Effector CD8-positive, alpha-beta T cell (primary cell): ENCODE measurements around the gene ACTBL2.
"Not testable (repeated sequence)": the region's sequence is repeated elsewhere in the genome, so short reads cannot be mapped to it uniquely, and the experiment has no call there.

Source experiments
- DNase-seq: peaks from one replicate; lab custom pipeline; 2025; lab: John Stamatoyannopoulos, UW
- total RNA-seq, 4 experiments: gene quantifications; one replicate each; lab custom pipeline; 2026; lab: John Stamatoyannopoulos, UW

The ACTBL2 gene
- 0 to 0.09 (median 0) reads per million in 4 experiments for total RNA-seq

DNA sequence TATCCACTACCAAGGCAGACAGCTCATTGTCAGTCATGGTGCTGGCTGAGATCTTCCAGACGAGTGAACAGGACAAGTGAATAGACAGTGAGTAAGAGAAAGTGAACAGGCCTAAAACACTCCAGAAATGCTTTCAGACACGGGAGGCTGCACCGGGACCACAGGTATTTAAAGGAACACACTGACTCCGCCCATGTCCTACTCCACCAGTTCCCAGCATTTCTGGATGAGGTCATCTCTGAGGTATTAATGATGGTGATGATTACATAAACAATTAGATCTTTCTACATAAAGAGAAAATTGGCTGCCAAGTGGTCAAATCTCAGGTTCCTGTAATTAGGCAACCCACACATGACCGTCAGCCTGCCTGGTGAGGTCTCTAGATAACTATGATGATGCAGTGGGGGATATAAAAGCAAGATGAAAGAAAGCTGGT lies at the start of gene ACTBL2:
Gene ACTBL2, minus strand, starts transcription at position 141 of the 436 bp plus-strand sequence. Its CDS starts 104 bp downstream, at position 37.
- no peak for DNase-seq

DNA sequence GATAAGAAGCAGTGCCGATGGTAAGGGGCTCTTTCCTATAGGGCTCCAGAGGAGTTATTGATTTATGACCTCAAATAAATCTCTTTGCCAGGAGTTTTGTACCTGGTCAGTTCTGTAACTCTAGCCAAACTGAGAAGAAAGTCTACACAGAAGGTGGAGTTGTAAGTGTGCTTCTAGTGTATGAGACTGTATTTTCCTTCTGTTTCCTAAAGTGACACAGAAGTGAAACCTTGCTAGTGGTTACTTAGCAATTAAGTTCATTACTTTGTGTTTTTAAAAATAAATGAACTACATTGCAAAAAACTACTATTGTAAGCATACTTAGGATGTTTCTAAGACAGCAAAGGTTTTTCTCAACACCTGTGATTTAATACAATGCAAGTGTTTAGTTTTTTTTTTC lies 48.7 kb upstream of the ACTBL2 start:
- DNase-seq = no peak

DNA sequence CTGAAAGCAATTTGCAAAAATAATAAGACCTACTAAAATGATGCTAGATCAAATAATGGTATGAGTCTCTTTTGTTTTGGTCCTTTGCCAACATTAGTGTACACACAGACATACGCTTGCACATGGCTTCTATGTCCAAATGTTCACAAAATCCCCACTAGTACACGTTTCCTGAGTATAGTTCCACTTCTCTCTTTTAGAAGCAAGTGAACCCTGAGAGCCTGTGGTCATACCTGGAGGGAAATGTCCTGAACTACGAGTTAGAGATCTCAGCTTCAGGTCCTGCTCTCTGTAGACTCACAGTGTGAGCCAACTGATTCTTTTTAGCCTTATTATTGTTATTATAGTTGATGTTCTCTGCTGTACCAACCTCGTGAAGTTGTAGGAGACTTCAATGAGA lies 47.3 kb upstream of the ACTBL2 start:
- no peak for DNase-seq

DNA sequence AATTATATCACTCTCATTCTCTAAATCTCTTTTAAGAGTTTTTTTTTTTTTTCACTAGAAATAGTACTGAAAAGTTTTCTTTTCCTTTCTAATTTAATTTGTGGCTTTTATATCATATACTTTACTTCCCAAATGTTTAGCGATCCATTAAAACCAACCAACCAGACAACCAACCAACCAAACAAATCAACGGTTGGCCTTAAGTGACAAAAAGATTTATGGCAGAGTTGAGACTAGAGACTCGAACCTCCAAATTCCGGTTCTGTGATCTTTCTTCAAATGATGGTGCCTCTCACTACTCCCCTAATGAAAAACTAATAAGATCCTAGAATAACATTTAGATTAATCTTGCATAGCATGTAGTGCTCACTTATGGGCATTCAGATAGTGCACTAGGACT lies 45.3 kb upstream of the ACTBL2 start:
- no peak for DNase-seq

DNA sequence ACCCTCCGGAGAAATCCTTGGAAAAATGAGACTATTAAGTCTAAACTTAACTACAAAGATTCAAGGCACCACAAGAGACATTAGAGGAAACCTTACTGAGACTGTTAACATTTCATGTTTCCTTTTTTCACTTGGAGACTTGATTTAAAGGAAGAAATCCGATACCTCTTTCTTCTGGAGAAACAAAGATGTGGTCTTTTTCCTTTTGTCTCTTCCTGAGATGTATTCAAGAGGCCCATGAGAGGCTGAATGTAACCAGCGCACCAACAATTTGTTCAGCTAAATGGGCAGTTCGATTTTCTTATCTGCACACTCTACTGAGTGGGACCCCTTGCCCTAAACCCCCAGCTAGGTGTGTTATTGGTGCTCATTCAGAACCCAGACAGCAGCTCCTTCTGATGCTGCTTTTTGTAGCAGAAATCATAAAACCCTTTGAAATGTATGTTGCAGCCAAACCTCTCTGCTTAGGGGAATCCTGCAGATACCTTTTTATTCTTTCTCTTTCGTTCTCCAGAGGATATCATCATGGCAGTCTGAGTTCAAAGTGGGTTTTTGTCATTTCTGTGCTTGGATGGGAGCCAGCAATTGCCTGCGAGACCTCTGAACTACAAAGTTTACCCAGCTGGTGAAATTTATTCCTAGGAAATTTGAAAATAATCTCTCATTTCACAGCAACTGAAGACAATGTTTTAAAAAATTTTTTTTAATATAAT lies 41.9 kb upstream of the ACTBL2 start:
- DNase-seq = no peak

DNA sequence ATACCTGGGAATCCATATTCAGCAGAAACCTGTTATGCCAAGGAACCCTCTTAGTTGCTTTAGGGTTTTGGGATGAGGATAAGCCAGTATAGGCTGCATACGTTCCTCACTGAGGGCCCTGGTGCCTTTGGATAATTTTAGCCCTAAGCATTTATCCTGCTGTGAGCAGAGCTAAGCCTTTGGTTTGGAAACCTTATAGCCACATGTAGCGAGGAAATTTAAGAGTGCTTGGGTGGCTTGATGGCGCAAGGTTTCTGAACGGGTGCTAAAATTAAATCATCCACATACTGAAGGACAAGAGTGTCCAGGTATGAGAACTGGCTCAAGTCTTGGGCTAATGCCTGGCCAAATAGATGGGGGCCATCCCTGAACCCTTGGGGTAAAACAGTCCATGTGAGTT lies 39.9 kb upstream of the ACTBL2 start:
- DNase-seq = not testable (repeated sequence)

DNA sequence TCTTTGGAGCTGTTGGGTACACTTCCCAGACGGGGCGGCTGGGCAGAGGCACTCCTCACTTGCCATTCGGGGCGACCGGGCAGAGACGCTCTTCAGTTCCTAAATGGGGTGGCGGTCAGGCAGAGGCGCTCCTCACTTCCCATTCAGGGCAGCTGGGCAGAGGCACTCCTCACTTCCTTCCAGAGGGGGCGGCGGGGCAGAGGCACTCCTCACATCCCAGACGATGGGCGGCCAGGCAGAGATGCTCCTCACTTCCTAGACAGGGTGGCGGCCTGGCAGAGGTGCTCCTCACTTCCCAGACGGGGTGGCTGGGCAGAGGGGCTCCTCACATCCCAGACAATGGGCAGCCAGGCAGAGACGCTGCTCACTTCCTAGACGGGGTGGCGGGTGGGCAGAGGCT lies 35.8 kb upstream of the ACTBL2 start:
- not testable (repeated sequence) for DNase-seq

DNA sequence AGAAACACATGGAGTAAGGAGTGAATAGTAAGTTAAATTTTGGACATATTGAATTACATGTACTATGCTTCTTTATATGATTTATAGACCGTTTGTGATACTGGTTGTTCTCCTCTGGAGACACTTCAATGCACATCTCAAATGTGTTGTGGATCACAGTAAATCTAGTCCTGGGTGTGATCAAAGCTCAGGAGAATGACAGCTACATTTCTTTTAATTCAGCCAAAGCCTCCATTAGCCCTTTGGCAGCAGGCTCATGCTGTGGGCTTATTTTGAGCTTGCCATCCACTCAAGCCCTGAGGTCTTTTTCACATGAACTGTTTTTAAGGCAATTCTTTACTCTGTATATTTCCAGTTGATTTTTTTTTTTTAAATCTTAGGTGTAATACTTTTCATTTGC lies 34.6 kb upstream of the ACTBL2 start:
- DNase-seq = no peak

DNA sequence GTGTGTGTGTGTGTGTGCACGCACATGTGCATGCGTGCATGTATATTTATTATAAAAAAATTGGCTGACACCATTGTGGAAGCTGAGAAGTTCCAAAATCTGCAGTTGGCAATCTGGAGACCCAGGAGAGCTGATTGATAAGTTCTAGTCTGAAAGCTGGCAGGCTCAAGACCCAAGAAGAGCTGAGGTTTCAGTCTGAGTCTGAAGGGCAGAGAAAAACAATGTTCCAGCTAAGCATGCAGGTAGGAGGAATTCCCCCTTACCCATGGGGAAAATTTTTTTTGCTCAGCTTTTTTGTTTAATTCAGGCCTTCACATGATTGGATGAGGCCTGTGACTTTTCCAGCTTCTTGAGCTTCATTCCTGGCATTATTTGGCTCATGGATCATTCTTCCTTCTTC lies 31.2 kb upstream of the ACTBL2 start:
- DNase-seq = no peak

DNA sequence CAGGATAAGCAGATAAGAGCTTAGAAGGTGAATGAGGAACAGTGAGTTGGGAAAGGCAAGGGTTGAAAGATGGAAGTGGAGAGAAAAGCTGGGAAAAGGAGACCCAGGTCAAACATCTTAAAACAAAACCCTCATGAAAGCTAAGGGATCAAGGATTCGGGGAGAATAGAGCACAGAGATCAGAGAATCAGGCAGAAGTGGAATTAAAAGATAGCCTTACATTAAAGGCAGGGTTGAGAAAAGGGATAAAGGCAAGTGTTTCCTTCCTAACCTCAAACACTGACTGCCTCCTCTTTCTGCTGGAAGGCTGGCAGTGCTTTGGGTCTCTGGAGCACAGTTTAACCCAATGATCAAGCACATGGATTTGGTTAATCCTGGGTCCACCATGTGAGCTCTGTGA lies 28.7 kb upstream of the ACTBL2 start:
- no peak for DNase-seq

DNA sequence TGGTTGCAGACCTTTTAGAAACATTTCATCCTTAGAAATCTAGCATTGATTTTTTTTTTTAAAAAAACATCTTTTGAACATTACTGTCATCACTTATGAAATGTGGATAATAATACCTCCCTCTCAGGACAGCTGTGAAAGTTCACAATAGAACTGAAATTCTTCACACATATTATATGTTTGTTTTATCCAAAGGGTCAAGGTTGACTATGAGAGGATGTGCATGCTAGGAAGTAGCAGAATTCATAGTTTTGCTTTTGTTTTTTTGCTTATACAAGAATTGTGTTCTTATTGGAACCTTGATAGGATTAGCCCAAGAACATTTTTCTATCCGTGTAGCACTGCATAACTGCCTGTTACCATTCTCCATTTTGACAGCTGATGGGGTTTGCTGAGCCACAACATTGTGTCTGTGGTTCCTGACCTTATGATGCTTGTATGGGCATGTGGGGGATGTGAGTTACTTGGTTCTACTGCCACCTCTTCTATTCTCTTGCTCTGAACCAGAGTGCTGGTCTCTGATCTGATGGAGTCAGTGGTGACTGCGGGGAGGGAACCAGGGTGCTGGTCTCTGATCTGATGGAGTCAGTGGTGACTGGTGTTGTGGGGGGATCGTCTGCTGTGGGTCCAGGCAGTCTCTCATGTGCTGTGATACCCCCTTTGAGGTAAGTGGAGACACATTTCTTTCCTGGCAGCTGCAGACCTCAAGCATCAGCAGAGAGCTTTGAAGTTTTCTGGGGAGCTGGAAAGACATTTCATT lies 27.1 kb upstream of the ACTBL2 start:
- no peak for DNase-seq

DNA sequence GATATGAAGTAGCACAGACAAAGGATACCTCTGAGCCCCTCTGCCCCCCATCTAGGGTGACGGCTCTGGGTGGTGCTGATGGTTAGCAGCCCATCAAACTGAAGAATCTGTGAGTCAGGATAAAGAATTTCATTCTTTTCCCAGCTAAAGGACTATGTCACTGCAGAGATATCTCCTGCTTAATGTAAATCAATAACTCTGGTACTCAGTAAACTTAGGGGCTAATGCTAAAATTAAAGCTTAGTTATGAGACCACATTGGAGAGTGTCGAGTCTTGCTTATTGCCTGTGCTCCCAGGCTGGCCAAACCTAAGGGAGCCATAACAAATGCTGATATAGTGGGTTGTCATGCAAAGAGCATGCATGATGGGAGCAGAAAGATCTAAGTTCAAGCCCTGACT lies 25.6 kb upstream of the ACTBL2 start:
- no peak for DNase-seq

DNA sequence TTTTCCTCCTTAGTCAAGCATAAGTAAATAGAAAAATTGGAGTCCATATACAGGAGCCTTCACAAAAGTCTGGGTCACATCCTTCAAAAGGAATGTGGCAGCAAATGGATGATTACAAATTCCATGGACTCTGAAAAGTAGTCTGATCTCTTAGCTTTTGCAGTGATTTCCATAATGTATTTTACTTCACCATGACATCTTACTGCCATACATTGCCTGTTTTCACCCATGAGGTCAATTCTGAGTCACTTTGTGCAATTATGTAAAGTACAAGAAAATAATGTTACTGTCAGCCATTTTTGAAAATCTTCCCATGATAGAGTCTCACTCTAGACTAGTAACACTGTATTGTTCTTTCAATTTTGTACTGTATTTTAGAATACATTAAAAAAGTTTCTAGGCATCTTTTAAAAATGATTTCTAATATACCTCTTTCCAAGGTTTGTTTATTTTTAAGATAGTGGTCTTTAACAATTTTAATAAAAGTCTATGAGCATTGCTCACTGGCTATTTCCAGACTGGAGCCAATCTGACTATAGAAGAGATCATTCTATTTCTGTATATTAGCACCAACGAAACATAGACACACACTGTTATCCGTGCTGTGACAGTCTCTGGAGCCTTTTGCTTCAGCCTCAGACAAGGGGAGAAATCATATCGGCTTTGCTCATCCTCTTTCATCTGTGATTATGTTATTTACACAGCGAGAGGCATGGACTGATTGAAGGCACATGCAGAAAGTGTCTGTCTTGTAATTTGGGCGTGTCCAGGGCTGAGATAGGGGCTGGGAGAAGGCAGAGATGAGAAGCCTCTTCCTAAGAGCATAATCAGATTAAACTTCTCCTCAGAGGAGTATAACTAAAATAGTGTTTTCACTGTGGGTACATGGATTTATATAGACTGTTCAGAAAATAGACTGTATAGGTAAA lies 22.9 kb upstream of the ACTBL2 start:
- no peak for DNase-seq

DNA sequence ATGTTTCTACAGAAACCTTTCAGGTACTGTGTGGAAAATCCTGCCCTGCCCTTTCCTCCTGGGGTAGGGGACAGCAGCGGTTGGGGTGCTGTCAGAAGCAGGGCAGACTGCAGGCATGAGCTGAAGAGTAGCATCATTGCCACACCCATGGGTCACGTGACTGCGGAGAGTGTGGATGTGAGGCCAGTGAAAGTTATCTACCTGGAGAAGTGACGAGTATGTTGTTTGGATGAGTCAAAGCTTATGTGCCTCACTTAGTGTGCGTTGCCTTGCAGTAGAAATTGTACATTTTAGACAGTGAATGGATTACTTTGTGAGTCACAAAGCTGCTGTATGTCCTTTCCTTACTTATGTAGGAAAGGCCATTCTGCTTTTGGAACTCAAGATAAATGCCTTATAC lies 21.7 kb upstream of the ACTBL2 start:
- no peak for DNase-seq

DNA sequence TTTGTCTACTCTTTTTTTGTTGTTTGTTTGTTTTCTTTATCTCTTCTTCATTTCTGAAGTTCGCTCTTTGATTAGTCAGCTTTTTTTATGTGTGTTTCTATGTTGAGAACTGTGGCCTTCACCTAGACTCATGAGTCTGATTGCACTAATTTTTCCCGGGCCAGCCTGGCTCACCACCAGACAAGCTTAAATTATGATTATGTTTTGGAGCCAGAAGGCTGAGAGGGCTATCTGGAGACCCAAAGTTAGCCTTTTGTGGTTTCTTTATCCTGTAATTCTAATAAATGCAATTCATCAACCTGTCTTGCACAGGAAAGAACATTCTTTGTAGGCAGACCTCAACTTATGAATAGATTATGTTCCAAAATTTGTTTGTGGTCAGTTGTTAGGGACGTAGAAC lies 20.8 kb upstream of the ACTBL2 start:
- DNase-seq = no peak

DNA sequence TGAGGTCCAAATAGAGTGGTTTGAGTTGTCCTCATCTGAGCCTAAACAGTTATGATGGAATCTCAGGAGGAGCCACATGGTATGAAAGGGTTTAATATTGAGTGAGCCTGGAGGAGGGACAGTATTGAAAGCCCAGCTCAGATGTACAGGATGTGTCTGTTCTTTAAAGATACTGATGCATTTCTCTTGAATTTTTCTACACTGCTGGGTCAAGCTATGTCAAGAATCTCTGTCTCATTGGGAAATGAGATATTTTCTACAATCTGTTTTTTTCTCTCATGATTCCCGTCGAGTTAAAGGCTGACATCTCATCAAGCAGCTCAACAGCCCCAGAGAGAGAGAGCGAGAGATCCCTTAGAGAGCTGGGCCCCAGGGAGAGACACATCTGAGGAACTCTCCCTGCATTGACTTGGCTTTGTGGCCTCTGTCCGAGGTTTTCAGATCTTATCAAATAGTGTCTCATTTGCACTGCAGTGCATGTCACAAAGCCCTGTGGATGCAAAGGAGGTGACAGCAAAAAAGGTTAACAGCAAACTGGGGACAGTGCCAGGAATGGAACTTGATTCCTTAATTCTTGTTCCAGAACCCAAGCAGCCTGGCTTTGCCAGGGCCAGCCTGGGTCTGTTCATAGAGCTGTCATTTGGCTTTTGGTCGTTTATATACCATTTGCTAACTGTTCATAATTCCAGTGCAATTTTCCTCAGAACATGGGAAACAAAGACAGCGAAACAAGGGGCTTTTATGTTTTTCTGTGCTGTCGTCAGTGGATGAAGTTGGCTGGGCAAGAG lies 19.0 kb upstream of the ACTBL2 start:
- no peak for DNase-seq

DNA sequence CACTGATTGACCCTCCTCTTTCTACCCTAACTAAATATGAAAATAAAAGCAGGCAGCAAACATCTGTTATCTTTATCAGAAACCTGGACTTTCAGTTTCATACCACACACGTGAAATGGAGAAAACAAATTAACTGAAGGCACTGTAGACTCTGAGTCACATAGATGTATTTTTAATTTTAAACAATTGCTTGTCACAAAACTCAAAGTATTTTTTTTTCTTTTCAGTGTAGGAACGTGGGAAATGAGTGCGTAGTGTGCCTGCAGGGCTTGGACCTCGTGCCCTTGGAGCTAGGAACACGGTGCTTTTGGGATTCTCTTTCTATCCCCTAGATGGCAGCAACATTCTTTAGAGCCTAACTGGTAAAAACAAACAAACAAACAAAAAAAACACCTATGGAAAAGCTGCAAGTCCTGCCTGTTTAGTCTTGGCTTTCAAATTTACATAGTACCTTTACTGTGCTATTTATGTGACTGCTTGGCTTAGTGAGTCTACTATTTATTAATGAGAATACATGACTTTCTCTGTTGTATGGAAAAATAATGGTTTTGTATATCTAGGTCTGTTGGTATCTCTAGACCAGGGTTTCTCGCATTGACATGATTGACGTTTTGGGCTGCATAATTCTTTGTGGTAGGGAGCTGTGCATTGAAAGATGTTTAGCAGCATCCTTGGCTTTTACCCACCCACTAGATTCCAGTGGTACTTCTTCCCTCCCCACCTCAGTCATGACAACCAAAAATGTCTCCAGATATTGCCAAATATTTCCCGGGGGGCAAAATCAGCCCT lies 16.8 kb upstream of the ACTBL2 start:
- no peak for DNase-seq

DNA sequence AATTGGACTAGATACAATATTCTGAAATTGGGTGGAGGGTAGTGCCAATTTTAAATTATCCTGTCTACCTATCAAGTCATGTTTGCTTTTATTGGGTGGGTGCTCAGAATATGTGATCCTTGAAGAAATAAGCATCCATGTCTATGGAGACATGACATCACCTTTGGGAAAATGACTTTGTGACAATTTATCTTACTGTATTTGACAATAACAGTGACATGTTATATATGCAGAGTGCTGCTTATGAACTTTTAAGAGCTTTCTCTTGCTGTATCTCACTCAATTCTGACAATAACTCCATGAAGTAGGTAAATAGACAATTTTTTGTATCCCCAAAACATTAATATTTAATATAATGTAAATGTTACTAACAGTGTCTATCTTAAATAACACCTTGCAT lies 15.1 kb upstream of the ACTBL2 start:
- DNase-seq = no peak

DNA sequence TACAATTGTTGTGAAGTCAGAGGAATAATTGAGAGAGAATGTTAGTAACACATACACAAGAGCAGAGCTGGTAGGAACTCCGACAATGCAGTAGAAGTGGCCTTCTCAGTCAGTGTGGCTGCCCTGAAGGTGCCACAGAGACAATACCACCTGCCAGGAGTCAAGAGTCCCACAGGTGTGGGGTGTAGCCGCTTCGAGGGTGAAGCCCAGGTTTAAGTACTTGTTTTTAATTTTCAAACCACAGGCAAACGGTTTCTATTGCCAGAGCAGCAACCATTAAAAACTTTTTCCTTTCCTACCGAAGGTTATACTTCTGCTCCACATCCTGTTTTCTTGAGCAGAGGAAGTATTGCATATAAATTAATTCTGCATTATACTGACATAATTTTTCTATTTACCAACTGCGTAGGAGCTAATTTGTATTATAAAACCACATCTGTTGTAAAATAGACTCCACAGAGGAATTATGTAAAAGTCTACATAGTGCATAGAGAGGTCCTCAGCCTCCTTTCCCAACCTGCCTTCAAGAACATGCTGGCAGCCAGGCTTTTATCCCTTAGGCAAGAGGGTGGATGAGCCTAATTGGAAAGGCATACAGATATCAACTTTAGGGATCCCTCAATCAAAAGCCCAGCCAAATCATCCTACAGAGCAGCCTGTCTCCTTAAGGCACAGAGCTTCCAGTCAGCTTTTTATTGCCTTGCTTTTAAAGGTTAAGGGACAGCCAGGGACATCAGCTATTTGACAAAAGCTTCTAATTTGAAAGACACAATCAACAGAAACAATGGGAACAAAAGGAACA lies 12.9 kb upstream of the ACTBL2 start:
- DNase-seq = no peak
